B cell (primary cell): Measurements from ENCODE around the gene LZTR1. TPM values are rescaled to one million over a fixed set of nuclear protein-coding genes. Genes with fewer than 3 reads are reported as not detected.

Experiments
- ATAC-seq: fragments of 200-7000 bp; cut with Tn5 transposase; one replicate; pipeline ENCODE4 v1.10.0; 2021; ENCODE audit warnings: low read depth, mild to moderate bottlenecking, moderate number of reproducible peaks, moderate library complexity
- CTCF ChIA-PET: fragments of 350-600 bp; sonication (Branson Sonifier 250); formaldehyde crosslinking; loops from one replicate; lab custom pipeline; 2021; ENCODE audit warnings: antibody characterized with exemption, inconsistent platforms; lab: Charles Lee
- POLR2A ChIA-PET: fragments of 350-600 bp; sonication (Branson Sonifier 250); formaldehyde crosslinking; loops from one replicate; lab custom pipeline; 2021; ENCODE audit warnings: antibody characterized with exemption; lab: Charles Lee
- DNase-seq: peaks from one replicate; pipeline ENCODE4 v3.0.0; 2013
- H2AFZ ChIP-seq: 2 replicates; pipeline ENCODE4 v1.6.1; 2012; ENCODE audit warnings: mild to moderate bottlenecking, low read depth, low read length; ENCODE audit not compliant: insufficient read depth, poor library complexity, severe bottlenecking
- H3K27ac ChIP-seq, 2 donors: 1 replicate in 1 of 2; 2 replicates in 1 of 2; pipeline ENCODE4 v1.5.1; 2012 to 2013; ENCODE audit warnings: low read length in 2 of 2, mild to moderate bottlenecking in 2 of 2, moderate library complexity in 1 of 2
- H3K27me3 ChIP-seq, 4 experiments: fragments of 200-600 bp in 1 of 4; sonication (generic) in 1 of 4; replicated peaks in 1 of 4; 1 replicate in 2 of 4; 2 replicates in 2 of 4; pipeline versions ENCODE4 v1.6.1 to v1.7.0; 2013 to 2016; ENCODE audit warnings: low read length in 3 of 4, mild to moderate bottlenecking in 2 of 4, mixed read lengths in 1 of 4, moderate library complexity in 1 of 4; ENCODE audit not compliant: insufficient read depth in 4 of 4, control insufficient read depth in 3 of 4; ENCODE audit errors: control extremely low read depth in 1 of 4
- H3K36me3 ChIP-seq, 2 experiments: replicated peaks in 1 of 2; 1 replicate in 1 of 2; 2 replicates in 1 of 2; pipeline versions ENCODE4 v1.6.1 to v1.7.1; 2013; ENCODE audit warnings: low read length in 1 of 2; ENCODE audit not compliant: insufficient read depth in 2 of 2, control insufficient read depth in 1 of 2; ENCODE audit errors: control extremely low read depth in 1 of 2, extremely low read depth in 1 of 2
- H3K4me1 ChIP-seq, 2 donors: fragments of 200-600 bp in 1 of 2; sonication (generic) in 1 of 2; 1 replicate in 1 of 2; 2 replicates in 1 of 2; pipeline versions ENCODE4 v1.5.1 to v1.6.1; 2013 to 2017; ENCODE audit warnings: low read length in 2 of 2; ENCODE audit not compliant: control insufficient read depth in 2 of 2, insufficient read depth in 2 of 2
- H3K4me2 ChIP-seq: replicated peaks from 2 replicates; pipeline ENCODE3; 2012; ENCODE audit warnings: mild to moderate bottlenecking, low read depth, low read length; ENCODE audit not compliant: poor library complexity, severe bottlenecking
- H3K4me3 ChIP-seq, 5 experiments: fragments of 200-600 bp in 1 of 5; sonication (generic) in 1 of 5; 1 replicate in 3 of 5; 2 replicates in 2 of 5; pipeline versions ENCODE4 v1.5.1 to v1.7.0; 2011 to 2016; ENCODE audit warnings: low read length in 4 of 5, mild to moderate bottlenecking in 4 of 5, low read depth in 2 of 5, control low read depth in 1 of 5, moderate library complexity in 1 of 5; ENCODE audit not compliant: insufficient read depth in 1 of 5; ENCODE audit errors: control extremely low read depth in 1 of 5, extremely low read depth in 1 of 5
- H3K79me2 ChIP-seq: fragments of 200-600 bp; sonication (generic); one replicate; pipeline ENCODE4 v1.6.0; 2016; ENCODE audit warnings: low read length; ENCODE audit not compliant: control insufficient read depth, insufficient read depth
- H3K9ac ChIP-seq: fragments of 200-600 bp; sonication (generic); 2 replicates; pipeline ENCODE4 v1.6.1; 2017; ENCODE audit warnings: mild to moderate bottlenecking, low read length, moderate library complexity
- H3K9me3 ChIP-seq, 3 donors: one replicate each; pipeline versions ENCODE4 v1.6.1 to v1.7.1; 2013; ENCODE audit warnings: low read length in 2 of 3; ENCODE audit not compliant: control insufficient read depth in 2 of 3, insufficient read depth in 1 of 3; ENCODE audit errors: control extremely low read depth in 1 of 3
- H4K20me1 ChIP-seq: 2 replicates; pipeline ENCODE4 v1.6.0; 2012; ENCODE audit warnings: mild to moderate bottlenecking, low read length; ENCODE audit not compliant: insufficient read depth, control insufficient read depth, poor library complexity, severe bottlenecking
- H3K27ac Mint-ChIP-seq: one replicate; pipeline ENCODE4 v1.8.0; 2021; ENCODE audit warnings: mixed read lengths
- H3K27me3 Mint-ChIP-seq: one replicate; pipeline ENCODE4 v1.8.0; 2021; ENCODE audit warnings: mixed read lengths
- H3K4me1 Mint-ChIP-seq: one replicate; pipeline ENCODE4 v1.8.0; 2021; ENCODE audit warnings: mixed read lengths
- H3K4me3 Mint-ChIP-seq: one replicate; pipeline ENCODE4 v1.8.0; 2021; ENCODE audit warnings: mixed read lengths
- H3K9me3 Mint-ChIP-seq: one replicate; pipeline ENCODE4 v1.8.0; 2022; ENCODE audit warnings: mixed read lengths; ENCODE audit not compliant: insufficient read depth
- EZH2 ChIP-seq: IDR thresholded peaks from 2 replicates; pipeline ENCODE4 v1.6.1; 2012; ENCODE audit warnings: borderline replicate concordance, low read depth, mild to moderate bottlenecking, moderate library complexity, low read length; ENCODE audit not compliant: insufficient read depth, poor library complexity, severe bottlenecking
- WGBS: methylation state at CpG from one replicate; pipeline ENCODE4 v1.1.5; 2013; ENCODE audit warnings: missing lambda C conversion rate; ENCODE audit not compliant: insufficient coverage; 5-methylcytosine and 5-hydroxymethylcytosine counted together
- intact Hi-C: fragments of 100-400 bp; cut with micrococcal nuclease; formaldehyde crosslinking; loops from one replicate; pipeline ENCODE4 v1.10.0; 2022
- polyA plus RNA-seq: library from polyadenylated mRNA; depleted of rRNA; stranded (reverse); fragments of >200 nt; gene quantifications from 2 replicates; pipeline ENCODE4 v1.2.3, GENCODE V29; 2012
- total RNA-seq, 2 donors: library from RNA; stranded (reverse); fragments of 120-200 nt in 1 of 2; gene quantifications; 1 replicate in 1 of 2; 2 replicates in 1 of 2; pipeline versions ENCODE4 v1.2.3 to v1.2.4, GENCODE V29; 2013 to 2022
- TF ChIP-seq, protein P1 (sequence below): fragments of 200-600 bp; IDR thresholded peaks from one replicate; pipeline ENCODE4 v1.8.0; 2022; ENCODE audit warnings: antibody characterized with exemption, mild to moderate bottlenecking

LZTR1 gene
- total and polyA plus RNA-seq, 2 donors (not counting 1 experiment from before 2014, with no cell fraction given) = 75.7 to 94.8 TPM

DNA sequence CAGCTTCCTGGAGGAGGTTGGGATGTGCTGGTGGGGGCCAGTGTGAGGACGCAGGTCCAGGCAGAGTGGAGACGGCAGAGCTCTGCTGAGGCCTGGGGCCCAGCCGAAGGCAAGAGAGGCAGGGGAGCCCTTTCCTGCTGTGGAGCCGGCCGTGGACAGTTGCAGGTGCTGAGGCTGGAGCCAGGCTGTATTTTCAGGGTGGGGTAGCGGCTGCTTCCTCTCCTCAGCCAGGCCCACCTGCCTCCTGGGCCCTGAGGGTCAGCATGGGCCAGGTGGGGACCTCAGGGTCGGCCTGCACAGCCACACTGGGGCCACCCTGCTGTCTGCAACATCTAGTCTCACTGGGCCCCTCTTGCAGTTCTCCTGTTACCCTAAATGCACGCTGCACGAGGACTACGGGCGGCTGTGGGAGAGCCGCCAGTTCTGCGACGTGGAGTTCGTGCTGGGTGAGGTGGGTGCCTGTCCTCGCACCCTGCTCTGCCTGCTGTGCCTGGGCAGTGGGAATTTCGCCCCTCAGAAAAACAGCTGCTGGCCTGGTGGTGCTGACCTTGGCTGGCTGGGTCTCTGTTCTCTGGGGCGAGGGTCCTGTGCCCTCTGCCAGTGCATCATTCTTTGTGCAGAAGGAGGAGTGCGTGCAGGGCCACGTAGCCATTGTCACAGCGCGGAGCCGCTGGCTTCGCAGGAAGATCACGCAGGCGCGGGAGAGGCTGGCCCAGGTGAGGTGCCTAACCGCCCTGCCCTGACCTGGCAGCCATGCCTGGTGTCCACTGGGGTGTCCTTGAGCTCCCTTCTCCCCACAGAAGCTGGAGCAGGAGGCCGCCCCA, 11.4 kb downstream of the LZTR1 start:
- Histone ChIP-seq H3K36me3 (peaks cover 0 to 18% of the 10 kb centered on the region in 2 experiments), H3K4me1 (no peaks in the 10 kb centered on the region), H3K9me3 (no peaks in the 10 kb centered on the region), H4K20me1 (peaks cover 4% of the 10 kb centered on the region), H3K4me3 (no peak overlapping the region), H3K79me2 (no peaks in the 10 kb centered on the region), H3K27me3 (no peaks in the 10 kb centered on the region), H3K4me2 (no peak overlapping the region), H3K27ac (no peak overlapping the region), H3K9ac (no peak overlapping the region), H2AFZ (no peak overlapping the region)
- WGBS = 99% methylated on average over 29 of the region's 29 CpGs
- no peak for TF ChIP-seq EZH2
- TF ChIP-seq, protein P1, sequence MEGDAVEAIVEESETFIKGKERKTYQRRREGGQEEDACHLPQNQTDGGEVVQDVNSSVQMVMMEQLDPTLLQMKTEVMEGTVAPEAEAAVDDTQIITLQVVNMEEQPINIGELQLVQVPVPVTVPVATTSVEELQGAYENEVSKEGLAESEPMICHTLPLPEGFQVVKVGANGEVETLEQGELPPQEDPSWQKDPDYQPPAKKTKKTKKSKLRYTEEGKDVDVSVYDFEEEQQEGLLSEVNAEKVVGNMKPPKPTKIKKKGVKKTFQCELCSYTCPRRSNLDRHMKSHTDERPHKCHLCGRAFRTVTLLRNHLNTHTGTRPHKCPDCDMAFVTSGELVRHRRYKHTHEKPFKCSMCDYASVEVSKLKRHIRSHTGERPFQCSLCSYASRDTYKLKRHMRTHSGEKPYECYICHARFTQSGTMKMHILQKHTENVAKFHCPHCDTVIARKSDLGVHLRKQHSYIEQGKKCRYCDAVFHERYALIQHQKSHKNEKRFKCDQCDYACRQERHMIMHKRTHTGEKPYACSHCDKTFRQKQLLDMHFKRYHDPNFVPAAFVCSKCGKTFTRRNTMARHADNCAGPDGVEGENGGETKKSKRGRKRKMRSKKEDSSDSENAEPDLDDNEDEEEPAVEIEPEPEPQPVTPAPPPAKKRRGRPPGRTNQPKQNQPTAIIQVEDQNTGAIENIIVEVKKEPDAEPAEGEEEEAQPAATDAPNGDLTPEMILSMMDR = no peak
- Mint-ChIP-seq H3K27me3 (no peaks in the 10 kb centered on the region), H3K4me1 (peaks cover 2% of the 10 kb centered on the region), H3K27ac (no peak overlapping the region), H3K9me3 (no peaks in the 10 kb centered on the region), H3K4me3 (no peak overlapping the region)
- ATAC-seq (no peak), DNase-seq (no peak)
- POLR2A ChIA-PET = no interaction called here
- intact Hi-C loops = no loop called here
- CTCF ChIA-PET = interaction anchor here (1.1 kb wide), 1 partner anchor 12 kb away, joined by 3 read pairs; the partner anchor contains the start of gene LZTR1
